OCI-M1 (cell line): ENCODE data around the gene CFAP54.
A peak's percentile ranks its signal among the peaks of the same experiment; 100 is the strongest.
"Not testable (repeated sequence)": the region's sequence is repeated elsewhere in the genome, so short reads cannot be mapped to it uniquely, and the experiment has no call there.

Source experiments
- DNase-seq: peaks from one replicate; lab custom pipeline; 2025; lab: John Stamatoyannopoulos, UW

CFAP54 gene

DNA sequence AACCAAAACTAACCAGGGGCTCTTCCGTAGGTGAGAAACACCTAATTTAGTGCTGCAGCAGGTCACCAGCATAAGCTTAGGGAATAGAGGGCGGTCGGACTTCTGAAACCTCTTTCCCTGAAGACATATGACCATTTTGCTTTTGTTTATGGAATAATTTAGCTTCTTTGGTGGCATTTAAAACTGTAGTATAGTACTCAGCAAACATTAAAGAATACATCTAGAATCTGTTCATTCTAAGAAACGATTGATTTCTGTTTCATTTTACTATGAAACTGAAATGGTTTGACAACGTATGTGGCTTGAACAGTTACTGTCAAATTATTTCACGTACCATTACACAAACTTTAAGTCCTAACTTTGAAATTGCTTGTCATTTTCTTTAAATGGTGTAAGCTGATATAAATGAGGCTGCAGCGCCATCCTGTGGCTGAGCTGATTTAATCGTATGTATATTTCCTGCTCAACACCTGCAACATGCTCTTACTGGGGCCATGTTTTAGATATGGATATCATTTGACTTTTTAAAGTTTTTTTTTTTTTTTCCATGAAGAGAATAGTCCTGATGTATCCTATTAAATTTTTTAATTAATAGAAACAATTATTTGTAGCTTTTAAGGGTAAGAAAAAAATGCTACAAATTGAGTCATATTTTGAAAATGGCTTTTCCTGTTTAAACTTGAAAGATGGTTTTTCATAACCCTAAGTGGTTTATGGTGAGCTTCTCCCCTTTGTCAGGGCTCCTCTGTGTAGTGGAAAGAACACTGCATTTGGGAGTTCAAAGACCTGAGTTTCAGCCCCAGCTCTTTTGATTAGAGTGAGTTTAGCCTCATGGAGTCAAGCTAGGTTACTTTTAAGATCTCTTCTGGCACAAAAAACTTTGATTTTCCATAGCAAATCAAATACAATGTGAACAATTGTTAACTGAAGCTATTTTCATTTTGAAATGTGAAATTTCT is 27.4 kb downstream of the CFAP54 start:
- peak; percentile 89 for DNase-seq

DNA sequence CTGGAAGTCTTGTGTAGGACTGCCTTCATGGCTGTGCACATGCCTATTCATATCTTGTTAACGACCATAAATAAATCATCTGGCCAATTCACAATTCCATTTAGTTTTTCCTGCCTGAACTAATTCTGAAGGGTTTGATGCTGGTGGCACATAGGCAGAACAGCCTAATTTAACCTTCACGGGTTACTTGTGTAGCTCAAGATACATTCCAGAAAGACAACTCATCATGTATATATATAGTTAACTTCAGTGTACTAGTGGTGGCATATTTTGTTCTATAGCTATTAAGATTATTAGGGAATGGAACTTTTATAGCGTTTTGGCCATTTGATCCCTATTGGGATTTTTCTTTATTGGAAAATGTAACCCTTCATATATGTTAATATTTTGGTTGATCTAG is 31.4 kb downstream of the CFAP54 start:
- no peak for DNase-seq

DNA sequence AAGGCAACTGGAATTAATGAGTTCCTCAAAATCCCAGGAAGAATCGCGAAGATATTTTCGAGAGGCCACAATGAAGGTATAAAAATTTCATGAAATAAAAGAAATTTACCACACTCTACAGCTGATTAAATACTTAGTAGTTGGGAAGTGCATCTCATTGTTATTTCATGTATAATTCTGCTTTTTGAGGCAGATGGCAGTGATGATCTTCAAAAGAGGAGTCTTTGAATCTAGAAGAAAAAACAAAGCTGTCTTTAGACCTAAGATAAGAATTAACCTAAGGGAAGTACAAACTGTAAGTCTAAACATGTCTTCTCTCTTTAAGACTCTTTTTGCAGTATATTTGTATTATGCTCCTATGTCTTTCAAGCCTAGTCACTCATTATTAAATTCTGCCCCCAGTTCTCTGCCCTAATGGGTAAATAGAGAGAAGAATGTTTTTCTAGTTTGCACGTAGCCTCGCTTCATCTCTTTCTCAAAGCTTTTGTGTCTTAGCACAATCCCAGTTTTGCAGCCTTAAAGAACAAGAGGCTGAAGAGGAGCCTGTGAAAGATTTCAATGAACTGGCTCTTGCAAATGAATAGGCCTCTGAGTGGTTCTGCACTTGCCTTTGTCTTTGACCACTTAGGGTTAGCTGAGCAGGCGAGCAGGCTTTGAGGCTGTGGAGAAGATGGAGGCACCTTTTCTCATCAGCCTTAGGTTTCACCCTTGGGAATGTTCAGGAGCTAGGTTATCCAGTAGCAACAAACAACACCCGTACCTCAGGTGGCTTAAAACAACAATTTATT is 32.7 kb downstream of the CFAP54 start:
- DNase-seq, result no peak

DNA sequence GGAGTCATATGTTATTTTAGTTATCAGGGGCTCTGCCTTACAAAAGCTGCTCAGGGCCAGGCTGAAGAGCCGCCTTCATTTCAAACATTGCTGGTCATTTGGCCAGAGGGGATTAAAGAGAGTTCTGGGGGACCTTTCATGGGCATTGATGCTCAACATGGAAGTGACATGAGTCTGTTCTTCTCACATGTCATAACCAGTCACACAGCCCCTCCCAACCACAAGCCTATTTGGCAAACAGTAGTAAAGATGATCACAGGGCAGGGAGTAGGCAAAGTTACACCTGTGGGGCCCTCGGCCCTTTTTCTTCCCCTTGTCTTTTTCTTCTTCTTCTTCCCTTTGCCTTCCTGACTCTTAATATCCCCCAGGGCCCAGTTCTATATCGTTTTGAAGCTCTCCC is 33.3 kb downstream of the CFAP54 start:
- DNase-seq, result no peak

DNA sequence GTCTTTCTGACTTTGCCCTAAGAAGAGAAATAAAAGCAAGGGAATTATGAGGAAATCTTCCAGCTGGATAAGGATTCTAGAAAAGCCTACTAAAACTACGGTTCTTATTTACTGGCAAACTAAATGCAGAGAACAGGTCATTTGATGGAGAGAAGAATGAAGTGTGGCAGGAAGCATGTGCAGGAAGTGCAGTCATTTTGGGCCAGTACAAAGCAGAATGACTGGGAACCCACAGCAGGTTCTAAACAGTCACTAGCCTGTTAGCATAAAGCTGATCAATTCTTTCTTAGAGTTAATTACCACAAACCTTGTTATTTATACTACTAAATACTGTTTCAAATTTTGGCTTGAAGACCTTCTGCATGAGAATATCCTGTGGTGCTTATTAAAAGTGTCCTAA is 36.7 kb downstream of the CFAP54 start:
- DNase-seq, result no peak

DNA sequence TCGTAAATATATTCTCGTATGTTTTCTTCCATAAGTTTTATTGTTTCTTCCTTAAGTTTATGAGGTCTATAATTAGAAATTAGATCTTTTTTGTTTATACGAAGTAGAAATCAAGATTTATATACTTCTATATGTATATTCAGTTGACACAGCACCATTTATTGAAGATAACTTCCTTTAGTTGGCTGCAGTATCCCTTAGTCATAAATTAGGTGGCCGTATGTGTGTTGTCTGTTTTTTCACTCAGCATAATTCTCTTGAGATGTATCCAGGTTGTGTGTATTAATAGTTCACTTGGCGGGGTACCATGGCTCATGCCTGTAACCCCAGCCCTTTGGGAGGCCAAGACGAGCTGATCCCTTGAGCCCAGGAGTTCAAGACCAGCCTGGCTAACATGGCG is 40.5 kb downstream of the CFAP54 start:
- DNase-seq, result no peak

DNA sequence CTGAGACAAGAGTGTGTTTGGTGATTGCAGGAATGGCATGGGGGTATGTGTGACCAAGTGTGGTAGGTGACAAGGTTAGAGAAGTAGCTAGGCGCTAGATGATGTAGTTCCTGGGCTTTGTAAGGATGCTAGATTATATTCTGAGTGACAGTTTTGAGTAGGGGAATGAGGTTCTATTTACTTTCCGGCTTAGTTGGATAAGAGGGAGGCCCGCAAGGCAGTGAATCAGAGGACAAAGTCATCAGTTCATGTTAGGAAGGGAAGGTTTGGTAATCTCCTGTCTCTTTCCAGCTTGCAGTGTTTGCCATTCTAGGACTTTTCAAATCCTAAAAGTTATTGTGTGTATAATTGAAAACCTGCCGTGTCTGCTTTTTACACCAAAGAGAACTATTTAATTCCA is 45.0 kb downstream of the CFAP54 start:
- no peak for DNase-seq

DNA sequence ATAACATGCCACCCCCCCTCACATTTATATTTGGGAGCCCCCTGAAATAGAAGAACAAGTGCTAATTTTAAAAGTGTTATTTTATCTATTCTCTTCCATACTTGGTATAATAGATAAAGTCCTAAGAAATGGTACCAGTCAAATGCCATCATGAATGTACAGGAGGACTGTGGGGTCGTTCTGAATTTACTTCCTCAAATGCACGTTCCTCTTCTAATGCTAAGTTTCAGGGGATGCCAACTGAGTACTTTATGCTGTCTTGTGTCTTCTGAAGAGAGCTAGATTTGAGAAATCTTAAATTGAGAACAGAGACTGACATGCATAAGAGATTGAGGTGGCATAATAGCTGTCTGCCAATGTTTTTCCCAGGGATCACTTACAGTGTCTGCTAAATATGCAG is 59.0 kb downstream of the CFAP54 start:
- peak; percentile 3 for DNase-seq

DNA sequence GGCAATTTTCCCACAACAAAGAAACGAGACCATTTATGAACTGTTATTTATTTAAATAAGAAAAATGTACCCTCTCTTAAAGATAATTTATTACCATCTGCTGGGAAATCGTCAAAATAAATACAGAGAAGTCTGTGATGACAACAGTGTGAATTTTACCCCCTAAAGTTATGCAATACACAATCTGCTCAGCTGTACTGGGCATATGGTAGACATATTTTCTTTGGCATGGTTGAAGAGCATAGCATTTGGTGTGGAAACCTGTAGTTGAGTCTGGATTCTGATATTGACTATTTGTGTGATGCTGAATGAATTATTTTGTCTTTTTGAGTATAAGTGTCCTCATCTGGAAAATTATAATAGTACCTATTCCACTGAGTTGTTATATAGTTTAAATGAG is 60.0 kb downstream of the CFAP54 start:
- no peak for DNase-seq

DNA sequence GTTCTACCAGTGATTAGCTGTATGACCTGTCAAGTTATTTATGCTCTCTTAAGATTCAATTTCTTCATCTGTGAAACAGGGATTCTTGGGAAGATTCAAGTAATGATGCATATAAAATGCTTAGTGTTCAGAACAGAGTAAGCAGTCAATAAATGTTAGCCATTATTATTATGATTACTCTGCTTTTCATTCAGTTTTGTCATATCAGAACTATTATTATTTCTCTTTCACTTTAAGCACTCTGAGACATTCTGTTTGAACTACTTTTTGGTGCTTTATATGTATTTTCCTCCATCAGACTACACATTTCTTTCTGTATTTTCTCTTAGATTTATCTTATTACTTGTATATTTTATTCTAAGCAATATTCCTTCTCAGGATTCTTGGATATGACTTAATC is 81.2 kb downstream of the CFAP54 start:
- DNase-seq, result no peak

DNA sequence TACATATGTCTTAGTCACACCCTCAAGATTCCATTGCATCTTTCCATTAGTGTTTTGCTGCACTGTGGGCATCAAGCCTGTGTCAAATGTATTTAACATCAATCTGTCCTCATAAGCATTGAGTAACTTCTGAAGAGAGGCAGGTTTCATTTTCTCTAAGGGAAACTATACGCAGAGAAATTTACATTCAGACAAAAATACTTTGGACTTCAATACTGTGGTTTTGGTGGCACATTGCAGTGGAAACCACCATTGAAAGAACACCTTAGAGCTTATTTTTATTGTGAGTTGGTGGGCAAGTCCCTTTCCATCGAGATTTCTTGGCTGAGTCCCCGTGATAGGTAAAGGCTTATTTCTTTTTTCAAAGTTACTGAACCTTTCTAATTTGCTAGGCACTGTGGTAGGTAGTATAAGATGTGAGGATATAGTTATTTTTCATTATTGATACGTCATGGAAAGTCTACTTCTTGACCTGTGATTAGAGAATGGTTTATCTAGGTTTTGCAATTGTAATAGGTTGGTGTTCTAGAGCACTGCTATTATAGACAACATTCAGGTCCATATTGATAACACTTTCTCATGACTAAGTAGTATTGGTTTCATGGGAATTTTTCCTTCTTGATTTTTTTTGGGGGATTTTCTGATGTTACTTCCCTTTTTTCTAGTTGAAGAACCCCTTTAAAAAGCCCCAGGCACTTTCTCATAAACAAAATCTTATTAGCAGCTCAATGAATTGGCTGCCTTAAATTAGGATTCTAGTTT is 81.9 kb downstream of the CFAP54 start:
- DNase-seq, result no peak

DNA sequence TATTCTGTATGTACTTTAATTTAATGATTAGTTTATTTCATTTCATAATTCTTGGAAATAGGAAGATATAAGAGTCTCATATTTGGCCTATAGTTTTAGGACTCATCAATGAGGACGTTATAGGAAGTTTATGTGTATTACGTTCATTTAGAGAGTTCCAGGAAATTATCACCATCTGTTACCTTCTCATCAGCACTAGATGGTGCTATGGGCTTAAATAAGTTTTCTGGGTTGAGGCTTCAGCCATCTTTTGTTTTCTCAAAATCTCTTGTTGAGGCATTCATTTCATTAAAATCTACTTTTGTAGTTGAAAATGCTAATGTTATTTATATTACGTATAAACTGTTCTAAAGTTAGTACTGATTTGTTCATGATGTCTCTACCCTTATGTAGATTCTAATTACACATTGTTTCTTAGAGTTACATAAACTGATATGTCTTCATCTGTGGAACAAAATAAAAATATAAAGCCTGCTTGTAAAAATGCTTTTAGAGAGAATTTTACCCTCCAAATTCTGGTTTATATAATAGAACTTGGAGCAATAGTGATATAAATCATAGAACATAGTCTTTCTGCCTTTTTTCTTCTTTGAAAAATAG is 89.2 kb downstream of the CFAP54 start:
- DNase-seq, result peak; percentile 86

DNA sequence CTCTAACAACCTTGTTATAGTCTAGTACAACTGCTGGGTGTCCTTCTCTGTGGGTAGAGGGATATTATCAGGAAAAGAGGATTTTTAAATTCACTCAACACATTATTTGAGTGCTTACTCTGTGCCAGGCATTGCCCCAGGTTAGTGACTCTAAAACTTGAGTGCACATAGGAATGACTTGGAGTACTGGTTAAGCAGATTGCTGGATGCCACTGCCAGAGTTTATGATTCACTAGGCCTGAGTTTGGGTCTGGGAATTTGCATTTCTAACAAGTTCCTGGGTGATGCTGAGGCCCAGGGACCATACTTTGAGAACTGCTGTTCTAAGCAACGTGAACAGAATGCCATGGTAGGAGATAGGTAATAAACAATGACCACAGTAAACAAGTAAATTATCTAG is 96.6 kb downstream of the CFAP54 start:
- no peak for DNase-seq

DNA sequence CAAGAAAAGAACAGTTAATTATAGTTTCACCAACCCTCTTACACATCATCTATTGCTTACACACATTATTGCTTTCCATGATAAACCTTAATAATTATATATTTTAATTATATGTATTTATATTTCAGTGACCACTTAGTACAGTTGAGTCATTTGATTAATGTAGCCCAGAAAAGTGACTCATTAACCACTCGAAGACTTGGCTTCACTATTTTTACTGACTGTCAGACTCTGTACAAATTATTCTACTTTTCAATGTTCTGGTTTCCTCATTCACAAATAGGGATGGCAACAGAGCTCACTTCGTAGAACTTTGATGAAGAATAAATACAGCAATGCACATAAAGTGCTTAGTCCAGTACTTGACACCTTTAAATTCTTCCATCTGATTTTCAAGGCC is 98.3 kb downstream of the CFAP54 start:
- DNase-seq, result no peak

DNA sequence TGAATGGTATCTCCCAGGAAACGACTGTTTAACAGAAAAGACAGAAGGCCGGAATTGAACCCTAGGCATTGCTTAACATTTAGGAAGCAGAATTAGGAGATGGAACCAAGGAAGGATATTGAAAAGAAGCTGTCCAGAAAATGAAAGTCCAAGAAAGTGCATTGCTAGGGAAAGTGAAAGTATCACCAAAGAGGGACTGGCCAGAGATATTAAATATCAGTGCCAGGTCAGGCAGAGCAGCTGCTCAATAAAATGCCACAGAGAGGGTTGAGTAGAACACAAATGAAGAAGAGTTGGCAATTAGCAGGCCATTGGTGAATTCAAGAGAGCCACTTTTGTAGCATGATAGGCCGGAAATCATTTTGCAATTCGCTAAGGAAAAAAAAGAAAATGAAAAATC is 101.6 kb downstream of the CFAP54 start:
- DNase-seq, result peak; percentile 55

DNA sequence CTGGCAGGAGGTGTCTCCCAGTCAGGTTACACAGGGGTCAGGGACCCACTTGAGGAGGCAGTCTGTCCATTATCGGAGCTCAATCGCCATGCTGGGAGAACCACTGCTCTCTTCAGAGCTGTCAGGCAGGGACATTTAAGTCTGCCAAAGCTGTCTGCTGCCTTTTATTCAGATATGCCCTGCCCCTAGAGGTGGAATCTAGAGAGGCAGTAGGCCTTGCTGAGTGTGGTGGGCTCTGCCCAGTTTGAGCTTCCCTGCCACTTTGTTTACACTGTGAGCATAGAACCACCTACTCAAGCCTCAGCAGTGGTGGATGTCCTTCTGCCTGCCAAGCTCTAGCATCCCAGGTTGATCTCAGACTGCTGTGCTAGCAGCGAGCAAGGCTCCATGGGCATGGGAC is 115.0 kb downstream of the CFAP54 start:
- not testable (repeated sequence) for DNase-seq

DNA sequence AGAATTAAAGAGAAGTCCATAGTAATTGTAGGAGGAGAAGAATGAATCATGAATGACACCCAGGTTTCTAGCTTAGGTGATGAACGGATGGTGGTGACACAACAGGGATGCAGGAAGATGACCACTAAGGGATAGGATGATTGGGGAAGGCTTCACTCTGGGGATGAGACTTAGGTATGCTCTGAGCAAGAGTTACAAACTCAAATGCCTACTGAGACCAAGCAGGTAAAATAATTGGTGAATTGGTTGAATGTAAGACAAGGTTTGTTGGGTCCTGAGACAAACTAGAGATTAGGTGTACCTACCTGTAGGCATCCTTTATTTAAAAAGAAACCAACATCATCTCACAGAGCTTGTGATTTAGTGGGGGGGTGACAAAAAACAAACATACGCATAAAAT is 116.3 kb downstream of the CFAP54 start:
- no peak for DNase-seq

DNA sequence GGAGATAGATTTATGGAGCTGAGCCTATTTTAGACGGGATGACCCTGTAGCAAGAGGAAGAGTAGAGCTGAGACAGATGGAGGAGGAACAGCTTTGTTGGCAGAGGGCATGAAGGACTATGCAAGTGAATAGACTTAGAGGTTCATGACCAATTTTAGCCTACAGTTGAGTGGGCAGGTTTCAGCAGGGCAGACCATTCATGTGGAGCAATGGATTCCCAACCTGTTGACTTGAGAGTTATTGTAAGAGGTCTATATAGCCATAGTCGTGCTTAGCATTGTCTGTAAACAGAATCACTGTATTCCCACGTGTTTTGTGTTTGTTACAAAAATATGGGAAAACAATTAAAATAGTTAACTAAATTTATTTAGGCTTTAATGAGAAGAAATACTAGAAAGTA is 116.8 kb downstream of the CFAP54 start:
- no peak for DNase-seq

DNA sequence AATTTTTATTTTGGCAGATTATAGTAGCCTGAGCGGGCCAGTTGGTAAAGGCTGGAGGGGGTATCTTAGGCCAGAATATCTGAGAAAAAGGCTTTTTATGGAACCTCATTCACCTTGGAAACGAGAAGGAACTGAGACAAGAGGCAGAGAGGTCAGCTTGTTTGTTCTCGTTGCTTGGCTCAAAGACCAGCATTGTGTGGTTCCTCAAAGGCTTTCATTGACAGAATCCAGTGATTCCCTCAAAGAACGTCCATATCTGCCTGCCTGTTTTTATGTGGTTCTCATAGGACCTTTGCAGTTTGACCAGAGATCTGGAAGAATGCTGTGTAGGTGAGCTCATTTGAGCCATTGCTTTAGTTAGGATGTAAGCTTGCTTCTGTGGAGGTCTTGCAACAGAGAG is 117.3 kb downstream of the CFAP54 start:
- DNase-seq, result no peak

DNA sequence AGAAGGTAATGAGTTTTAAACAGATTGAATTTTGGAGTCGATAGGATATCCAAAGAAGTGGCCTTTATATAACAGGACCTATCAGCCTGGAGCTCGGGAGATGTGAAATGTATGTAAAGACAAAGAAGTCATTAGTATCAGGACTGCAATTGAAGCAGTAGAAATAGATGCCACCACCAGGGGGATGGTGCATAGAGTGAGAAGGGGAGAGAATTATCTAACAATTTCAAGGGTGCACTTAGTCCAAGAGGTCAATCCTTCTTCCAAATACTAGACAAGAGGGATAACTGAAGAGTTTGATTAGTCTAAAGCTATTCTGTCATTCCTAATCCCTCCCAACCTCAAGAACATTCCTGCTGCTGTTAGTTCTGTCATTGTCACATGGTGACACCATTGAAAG is 127.8 kb downstream of the CFAP54 start:
- peak; percentile 23 for DNase-seq

DNA sequence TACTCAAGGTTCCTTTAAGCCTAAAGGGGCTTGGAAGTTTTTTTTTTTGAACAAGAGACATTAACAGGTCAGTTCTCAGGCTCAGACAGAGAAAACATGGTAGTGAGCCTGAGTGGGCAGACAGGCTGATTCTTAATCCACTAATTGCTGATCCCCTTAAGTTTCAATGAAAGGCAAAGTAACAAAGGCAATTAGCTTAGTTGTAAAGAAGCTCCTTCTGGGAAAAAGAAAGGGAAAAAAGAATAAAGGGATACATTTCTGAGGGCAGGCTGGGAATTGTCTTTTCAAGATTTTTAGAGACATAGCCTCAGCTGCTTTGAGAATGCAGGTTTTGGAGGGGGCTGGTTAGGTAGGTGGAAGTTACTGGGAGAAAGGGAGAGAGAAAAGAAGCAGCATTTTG is 133.8 kb downstream of the CFAP54 start:
- DNase-seq, result no peak

DNA sequence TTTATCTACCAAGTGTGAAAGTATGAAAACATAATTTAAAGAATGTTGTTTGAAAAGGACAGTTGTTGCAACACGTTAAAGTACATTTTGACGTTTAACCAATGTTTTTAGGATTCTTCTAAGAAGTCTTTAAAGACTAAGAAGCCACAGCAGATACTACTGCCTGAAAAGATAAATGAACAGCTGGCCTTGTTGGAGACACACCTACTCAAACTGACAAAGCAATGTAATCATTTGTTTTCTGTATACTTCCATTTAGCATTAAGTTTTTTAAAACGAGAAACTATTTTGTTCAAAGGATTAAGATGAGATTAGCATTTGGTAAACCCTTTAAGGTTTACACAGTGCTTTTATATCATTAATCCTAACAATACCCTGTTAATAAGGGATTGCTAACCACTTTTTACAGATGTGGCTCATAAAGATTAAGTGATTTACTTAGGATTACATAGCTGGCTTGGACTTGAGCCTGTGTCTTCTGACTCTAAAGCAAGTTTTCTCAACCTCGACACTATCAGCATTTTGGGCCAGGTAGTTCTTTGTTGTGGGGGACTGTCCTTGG is 134.4 kb downstream of the CFAP54 start:
- peak; percentile 14 for DNase-seq
